Transverse colon (tissue), 4 donors: Measurements from ENCODE around the gene LCP1. TPM values are rescaled to one million over a fixed set of nuclear protein-coding genes. Genes with fewer than 3 reads are reported as not detected.

Experiments
- DNase-seq: peaks from one replicate; pipeline ENCODE4 v3.0.0-alpha.2; 2019
- H3K27ac ChIP-seq, 4 donors: fragments of 200-600 bp; sonication (generic); 2 replicates each; pipeline ENCODE4 v1.5.1; 2016 to 2018; ENCODE audit warnings: inconsistent platforms in 4 of 4
- H3K27me3 ChIP-seq: fragments of 200-600 bp; sonication (generic); 2 replicates; pipeline ENCODE4 v1.5.1; 2017; ENCODE audit warnings: inconsistent platforms
- H3K36me3 ChIP-seq, 4 donors: fragments of 200-600 bp; sonication (generic); 2 replicates each; pipeline ENCODE4 v1.5.1; 2017 to 2019; ENCODE audit warnings: inconsistent platforms in 4 of 4
- H3K4me1 ChIP-seq, 4 donors: fragments of 200-600 bp; sonication (generic); 2 replicates each; pipeline ENCODE4 v1.5.1; 2017 to 2020; ENCODE audit warnings: inconsistent platforms in 4 of 4
- H3K4me3 ChIP-seq, 4 donors: fragments of 200-600 bp; sonication (generic); 1 replicate in 1 of 4; 2 replicates in 3 of 4; pipeline versions ENCODE4 v1.5.1 to v1.6.1; 2017 to 2019; ENCODE audit warnings: inconsistent platforms in 4 of 4
- H3K9me3 ChIP-seq, 2 donors: fragments of 200-600 bp; sonication (generic); 2 replicates each; pipeline ENCODE4 v1.5.1; 2017 to 2019; ENCODE audit warnings: inconsistent platforms in 2 of 2
- EP300 ChIP-seq: sonication (generic); formaldehyde crosslinking; IDR thresholded peaks from one replicate; pipeline ENCODE4 v1.6.1; 2017; ENCODE audit warnings: antibody characterized with exemption, low read depth
- POLR2A ChIP-seq: fragments of 450-650 bp; IDR thresholded peaks from one replicate; pipeline ENCODE4 v1.6.1; 2016; ENCODE audit warnings: antibody characterized with exemption, mild to moderate bottlenecking, moderate library complexity
- POLR2AphosphoS5 ChIP-seq, 3 donors: sonication (generic); formaldehyde crosslinking; IDR thresholded peaks; one replicate each; pipeline ENCODE4 v1.6.1; 2016; ENCODE audit warnings: antibody characterized with exemption in 3 of 3
- WGBS, 2 donors: methylation state at CpG; one replicate each; pipeline ENCODE4 v1.1.5; 2018; ENCODE audit warnings: low coverage in 1 of 2; 5-methylcytosine and 5-hydroxymethylcytosine counted together
- in situ Hi-C, 4 donors: fragments of 200-750 bp; cut with MboI; loops; one replicate each; pipeline versions ENCODE4 v1.15.0 to v1.15.1; 2017; ENCODE audit warnings: low sequenced_read_pairs in 3 of 4, low pct_ligation_motif_present in 1 of 4, low pct_unique_long_range_greater_than_20kb in 1 of 4
- intact Hi-C: fragments of 100-400 bp; cut with DNase I; formaldehyde crosslinking; loops from one replicate; pipeline ENCODE4 v1.15.1; 2023; ENCODE audit warnings: low total_unique reads
- total RNA-seq, 4 donors: library from RNA; depleted of rRNA; stranded (reverse); fragments of >200 nt; gene quantifications; one replicate each; pipeline ENCODE4 v1.1.0, GENCODE V29; 2016
- TF ChIP-seq, protein P1 (sequence below), 5 experiments: fragments of 200-600 bp in 3 of 5; fragments of 450-650 bp in 2 of 5; sonication (generic) in 3 of 5; IDR thresholded peaks; 1 replicate in 2 of 5; 2 replicates in 3 of 5; pipeline ENCODE4 v1.5.1; 2016 to 2017; ENCODE audit warnings: antibody characterized with exemption in 5 of 5, inconsistent platforms in 3 of 5, mild to moderate bottlenecking in 2 of 5, moderate library complexity in 1 of 5

LCP1 gene
- total RNA-seq, 4 donors from 2014 or later: 1.6 to 35.7 (median 26.1) TPM

DNA sequence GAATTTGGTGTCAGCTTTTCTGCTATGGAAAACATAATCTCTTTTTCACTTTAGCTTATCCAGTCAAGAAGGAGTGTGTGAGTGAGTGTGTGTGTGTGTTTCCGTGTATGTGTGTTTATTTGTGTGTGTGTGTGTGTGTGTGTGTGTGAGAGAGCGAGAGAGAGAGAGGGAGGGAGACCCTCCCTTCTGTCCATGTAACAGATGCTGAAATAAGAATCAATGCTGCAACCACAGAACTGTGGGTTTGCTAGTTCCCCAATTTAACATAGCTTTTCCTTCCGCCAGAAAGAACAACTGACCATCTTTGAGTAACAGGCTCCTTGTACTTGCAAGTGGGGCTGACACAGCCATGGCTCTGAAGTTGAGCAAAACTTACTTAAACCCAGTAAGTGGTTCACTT is 5.2 kb downstream of the LCP1 start:
- intact Hi-C loops: no loop called here
- Histone ChIP-seq H3K4me3 (peak overlapping the region in 1 of 4 donors; percentile 25), H3K27ac (peak overlapping the region; percentile 51 to 73 (median 57)), H3K36me3 (no peaks in the 10 kb centered on the region), H3K27me3 (no peaks in the 10 kb centered on the region), H3K4me1 (peaks cover 0 to 10% (median 0%) of the 10 kb centered on the region in 4 donors), H3K9me3 (no peaks in the 10 kb centered on the region)
- no peak for DNase-seq
- in situ Hi-C loops: no loop called here
- WGBS, 2 donors: 52 to 55% methylated on average over 2 to 3 of the region's 3 CpGs
- no peak for TF ChIP-seq EP300
- TF ChIP-seq POLR2A: no peak
- TF ChIP-seq, protein P1, sequence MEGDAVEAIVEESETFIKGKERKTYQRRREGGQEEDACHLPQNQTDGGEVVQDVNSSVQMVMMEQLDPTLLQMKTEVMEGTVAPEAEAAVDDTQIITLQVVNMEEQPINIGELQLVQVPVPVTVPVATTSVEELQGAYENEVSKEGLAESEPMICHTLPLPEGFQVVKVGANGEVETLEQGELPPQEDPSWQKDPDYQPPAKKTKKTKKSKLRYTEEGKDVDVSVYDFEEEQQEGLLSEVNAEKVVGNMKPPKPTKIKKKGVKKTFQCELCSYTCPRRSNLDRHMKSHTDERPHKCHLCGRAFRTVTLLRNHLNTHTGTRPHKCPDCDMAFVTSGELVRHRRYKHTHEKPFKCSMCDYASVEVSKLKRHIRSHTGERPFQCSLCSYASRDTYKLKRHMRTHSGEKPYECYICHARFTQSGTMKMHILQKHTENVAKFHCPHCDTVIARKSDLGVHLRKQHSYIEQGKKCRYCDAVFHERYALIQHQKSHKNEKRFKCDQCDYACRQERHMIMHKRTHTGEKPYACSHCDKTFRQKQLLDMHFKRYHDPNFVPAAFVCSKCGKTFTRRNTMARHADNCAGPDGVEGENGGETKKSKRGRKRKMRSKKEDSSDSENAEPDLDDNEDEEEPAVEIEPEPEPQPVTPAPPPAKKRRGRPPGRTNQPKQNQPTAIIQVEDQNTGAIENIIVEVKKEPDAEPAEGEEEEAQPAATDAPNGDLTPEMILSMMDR (IDR thresholded peaks at IDR 0.05): no peak
- TF ChIP-seq POLR2AphosphoS5 (IDR thresholded peaks at IDR 0.05): no peak

DNA sequence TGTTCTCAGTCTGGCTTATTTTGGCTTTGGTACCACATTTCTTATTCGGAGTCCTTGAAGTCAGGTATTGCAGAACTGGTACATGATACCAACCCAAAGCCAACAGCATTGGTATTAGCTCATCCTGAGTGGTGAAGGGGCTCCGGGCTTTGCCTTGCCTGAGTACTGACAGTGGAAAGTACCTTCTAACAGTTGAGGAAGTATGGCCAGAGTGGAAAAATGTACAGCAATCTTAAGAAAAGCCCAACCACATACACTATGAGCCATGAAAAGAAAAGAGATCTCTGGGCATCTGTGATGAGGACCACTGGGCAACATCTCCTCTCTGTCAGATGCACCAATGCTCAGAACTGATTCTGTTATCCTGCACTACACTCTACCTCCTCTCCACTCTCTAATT is 8.3 kb downstream of the LCP1 start:
- Histone ChIP-seq H3K9me3 (no peaks in the 10 kb centered on the region), H3K4me3 (no peak overlapping the region), H3K4me1 (peaks cover 0 to 30% (median 0%) of the 10 kb centered on the region in 4 donors), H3K27ac (peak overlapping the region in 3 of 4 donors; percentile 1 to 45 (median 4)), H3K36me3 (no peaks in the 10 kb centered on the region), H3K27me3 (no peaks in the 10 kb centered on the region)
- no peak for DNase-seq
- intact Hi-C loops (no loop called here), in situ Hi-C loops (no loop called here)
- TF ChIP-seq POLR2A (no peak), POLR2AphosphoS5 (IDR thresholded peaks at IDR 0.05) (no peak), EP300 (no peak)
- TF ChIP-seq, protein P1 (IDR thresholded peaks at IDR 0.05): no peak
- WGBS, 2 donors: 64% methylated on average over 2 of the region's 2 CpGs; no CpG with 5 or more reads in 1 of the 2 donors

DNA sequence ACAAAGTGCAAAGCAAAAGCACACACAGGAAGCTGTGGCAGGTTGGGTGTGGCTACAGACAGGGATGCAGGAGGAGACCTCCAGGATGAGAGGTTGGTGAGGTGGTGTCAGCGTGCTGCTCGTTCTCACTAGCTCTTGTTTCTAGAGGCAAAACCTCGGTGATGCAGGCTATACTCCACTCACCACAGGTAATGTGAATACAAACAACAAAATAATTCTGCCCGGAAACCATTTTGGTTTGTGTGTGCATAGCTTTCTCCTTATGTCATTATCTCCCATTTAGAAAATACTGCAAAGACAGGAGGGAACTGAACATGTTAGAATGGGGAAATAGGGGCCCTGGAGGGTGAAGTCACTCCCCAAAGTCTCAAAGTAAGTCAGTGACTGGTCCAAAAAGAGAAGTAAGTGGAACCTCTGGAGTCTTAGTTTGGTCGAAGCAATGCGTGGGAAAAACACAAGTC is 9.4 kb downstream of the LCP1 start:
- peak overlapping the region; percentile 45 to 69 (median 50) for H3K27ac ChIP-seq

DNA sequence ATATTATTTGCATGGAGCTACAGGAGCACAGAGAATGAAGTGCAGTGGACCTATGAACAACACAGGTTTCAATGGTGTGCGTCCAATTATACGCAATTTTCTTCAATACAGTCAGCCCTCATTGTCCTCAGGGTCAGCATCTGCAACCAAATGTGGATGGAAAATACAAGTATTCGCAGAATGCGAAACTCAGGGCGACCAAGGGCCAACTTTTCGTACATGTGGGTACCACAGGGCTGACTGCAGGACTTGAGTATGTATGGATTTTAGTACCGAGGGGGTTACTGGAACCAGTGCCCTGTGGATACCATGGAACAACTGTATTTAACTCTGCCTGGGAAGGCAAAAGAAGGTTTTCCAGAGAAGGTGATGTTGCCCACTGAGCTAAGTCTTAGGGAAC is 10.2 kb downstream of the LCP1 start:
- 83 to 92% methylated on average over 4 to 7 of the region's 7 CpGs for WGBS, 2 donors
- in situ Hi-C loops: no loop called here
- no peak overlapping the region for H3K4me3 ChIP-seq
- peak overlapping the region; percentile 45 to 69 (median 50) for H3K27ac ChIP-seq
- peaks cover 0 to 30% (median 0%) of the 10 kb centered on the region in 4 donors for H3K4me1 ChIP-seq
- no peaks in the 10 kb centered on the region for H3K9me3 ChIP-seq
- intact Hi-C loops: no loop called here
- TF ChIP-seq EP300: no peak
- TF ChIP-seq, protein P1 (IDR thresholded peaks at IDR 0.05): no peak
- no peak for TF ChIP-seq POLR2AphosphoS5 (IDR thresholded peaks at IDR 0.05)
- no peak for TF ChIP-seq POLR2A
- no peaks in the 10 kb centered on the region for H3K27me3 ChIP-seq
- H3K36me3 ChIP-seq: no peaks in the 10 kb centered on the region
- no peak for DNase-seq

More for the DNA sequence above, 9.4 kb downstream of the LCP1 start:
- no peaks in the 10 kb centered on the region for H3K36me3 ChIP-seq
- WGBS, 2 donors: 63 to 78% methylated on average over 6 of the region's 6 CpGs
- no peaks in the 10 kb centered on the region for H3K27me3 ChIP-seq
- peak; percentile 41 for DNase-seq
- no peak overlapping the region for H3K4me3 ChIP-seq
- peaks cover 0 to 30% (median 0%) of the 10 kb centered on the region in 4 donors for H3K4me1 ChIP-seq
- no peak for TF ChIP-seq EP300
- TF ChIP-seq POLR2A: no peak
- TF ChIP-seq, protein P1 (IDR thresholded peaks at IDR 0.05): no peak
- TF ChIP-seq POLR2AphosphoS5 (IDR thresholded peaks at IDR 0.05): no peak
- H3K9me3 ChIP-seq: no peaks in the 10 kb centered on the region
- in situ Hi-C loops: no loop called here
- intact Hi-C loops: no loop called here
